Mucosa of descending colon (tissue), 3 donors: ENCODE data around the gene SREBF2. TPM values are rescaled to one million over a fixed set of nuclear protein-coding genes. Genes with fewer than 3 reads are reported as not detected.

Experiments used
- ATAC-seq: fragments of 200-7000 bp; cut with Tn5 transposase; one replicate; pipeline ENCODE4 v1.9.1; 2020; ENCODE audit warnings: mild to moderate bottlenecking, moderate library complexity
- DNase-seq, 3 donors: peaks; one replicate each; pipeline ENCODE4 v3.0.0-alpha.2; 2020
- H3K36me3 ChIP-seq: fragments of 200-600 bp; one replicate; pipeline ENCODE4 v1.8.0; 2021; ENCODE audit warnings: low read depth, mild to moderate bottlenecking
- H3K4me1 ChIP-seq: fragments of 200-600 bp; one replicate; pipeline ENCODE4 v1.8.0; 2021; ENCODE audit warnings: low read depth, mild to moderate bottlenecking
- H3K4me3 ChIP-seq: fragments of 200-600 bp; one replicate; pipeline ENCODE4 v1.8.0; 2021; ENCODE audit warnings: mild to moderate bottlenecking
- H3K9me3 ChIP-seq: fragments of 200-600 bp; one replicate; pipeline ENCODE4 v1.8.0; 2021; ENCODE audit warnings: mild to moderate bottlenecking
- CTCF ChIP-seq: fragments of 200-600 bp; IDR thresholded peaks from one replicate; pipeline ENCODE4 v1.8.0; 2022; ENCODE audit warnings: antibody characterized with exemption, mild to moderate bottlenecking
- intact Hi-C, 2 donors: fragments of 100-400 bp; cut with DNase I in 1 of 2; cut with micrococcal nuclease in 1 of 2; formaldehyde crosslinking; loops; one replicate each; pipeline versions ENCODE4 v1.11.0 to v1.11.1; 2022; cut with DNase I, micrococcal nuclease
- total RNA-seq, 3 donors: library from RNA; stranded (reverse); fragmentation: NEBNext Ultra II Directional in 2 of 3; extraction: Animal tissue kit (Norgen Biotek cat#: 25700) in 2 of 3; gene quantifications; one replicate each; pipeline versions ENCODE4 v1.2.1 to v1.2.4, GENCODE V29; 2021 to 2023
- donor health status: DM: no; HTN: no; CAD: no; lungs with moderate emphysema.
- donor health status: DM: no; HTN: no; CAD: no.
- donor health status: DM: no; HTN: yes; CAD: no.

SREBF2 gene
- total RNA-seq, 3 donors from 2014 or later: 139 to 254 (median 169) TPM

DNA sequence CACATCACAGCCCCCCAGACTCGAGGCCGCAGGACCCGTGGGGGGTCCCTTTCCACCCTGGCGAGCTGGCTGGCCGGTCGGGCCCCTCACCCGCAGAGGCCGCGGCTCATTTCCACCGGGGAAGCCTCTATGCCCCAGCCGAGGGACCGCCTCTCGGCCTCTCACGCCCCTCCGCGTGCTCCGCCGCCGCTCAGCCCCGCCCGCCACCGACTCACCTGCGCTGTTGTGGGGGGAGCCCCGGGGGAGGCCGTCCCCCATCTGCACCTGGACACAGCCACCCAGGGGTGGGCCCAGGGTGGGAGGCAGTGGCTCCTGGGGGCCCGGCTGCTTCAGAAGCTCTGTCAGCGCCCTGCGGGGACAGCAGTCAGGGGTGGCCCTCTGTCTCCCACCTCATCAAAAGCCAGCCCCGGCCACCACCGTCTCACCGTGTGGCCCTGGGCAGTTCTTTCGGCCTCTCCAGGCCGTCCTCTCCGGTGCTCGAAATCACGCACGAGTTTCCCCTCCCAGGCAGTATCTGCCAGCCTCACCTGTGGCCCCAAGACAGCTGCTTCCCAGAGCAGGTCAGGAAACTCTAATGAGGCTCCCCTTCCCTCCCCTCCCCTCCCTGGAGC, 78.2 kb downstream of the SREBF2 start:
- peaks cover 29% of the 10 kb centered on the region for H3K4me1 ChIP-seq
- no peaks in the 10 kb centered on the region for H3K9me3 ChIP-seq
- H3K36me3 ChIP-seq: no peaks in the 10 kb centered on the region
- no peak for TF ChIP-seq CTCF
- intact Hi-C loops: no loop called here
- no peak overlapping the region for H3K4me3 ChIP-seq
- DNase-seq (no peak), ATAC-seq (no peak)

GRCh38 chr22:41912338-41913039, 79.6 kb downstream of the SREBF2 start:
- TF ChIP-seq CTCF: no peak
- no peak for DNase-seq
- no peak for ATAC-seq
- intact Hi-C loops: no loop called here
- H3K9me3 ChIP-seq: no peaks in the 10 kb centered on the region
- H3K36me3 ChIP-seq: no peaks in the 10 kb centered on the region
- H3K4me3 ChIP-seq: no peak overlapping the region
- peaks cover 29% of the 10 kb centered on the region for H3K4me1 ChIP-seq

- Histone ChIP-seq H3K4me3 (no peak overlapping the region), H3K4me1 (peaks cover 30% of the 10 kb centered on the region), H3K9me3 (no peaks in the 10 kb centered on the region), H3K36me3 (no peaks in the 10 kb centered on the region)
- no peak for DNase-seq
- no peak for ATAC-seq
- intact Hi-C loops: no loop called here
- no peak for TF ChIP-seq CTCF
Observed at GRCh38 chr22:41913040-41913719, 80.3 kb downstream of the SREBF2 start.

- no peaks in the 10 kb centered on the region for H3K36me3 ChIP-seq
- ATAC-seq (no peak), DNase-seq (no peak)
- peaks cover 37% of the 10 kb centered on the region for H3K4me1 ChIP-seq
- H3K4me3 ChIP-seq: no peak overlapping the region
- H3K9me3 ChIP-seq: no peaks in the 10 kb centered on the region
- TF ChIP-seq CTCF: no peak
- intact Hi-C loops: no loop called here
Observed at GRCh38 chr22:41913842-41914534, 81.1 kb downstream of the SREBF2 start.

DNA sequence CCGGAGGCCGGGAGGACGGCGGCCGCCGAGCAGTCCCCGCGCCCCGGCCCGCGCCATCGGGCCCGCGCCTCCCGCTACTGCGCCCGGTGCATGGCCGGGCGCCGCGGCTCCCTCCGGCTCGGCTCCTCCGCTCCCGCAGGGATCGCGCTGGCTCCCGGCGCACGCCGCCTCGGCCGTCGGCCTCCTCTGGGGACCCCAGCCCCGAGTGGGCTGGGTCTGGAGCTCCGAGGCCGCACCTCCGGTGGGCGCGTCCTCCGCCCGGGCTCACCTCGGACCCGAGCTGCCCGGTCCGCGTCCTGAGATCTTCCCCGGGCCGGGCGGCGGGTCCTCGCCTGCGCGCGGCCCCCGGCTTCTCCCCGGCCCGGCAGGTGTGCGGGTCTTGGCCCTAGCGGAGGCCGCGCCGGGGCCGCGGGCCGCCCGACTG, 81.7 kb downstream of the SREBF2 start:
- no peaks in the 10 kb centered on the region for H3K36me3 ChIP-seq
- H3K4me3 ChIP-seq: no peak overlapping the region
- no peaks in the 10 kb centered on the region for H3K9me3 ChIP-seq
- DNase-seq (no peak), ATAC-seq (peak; percentile 5)
- intact Hi-C loops: no loop called here
- TF ChIP-seq CTCF: no peak
- H3K4me1 ChIP-seq: peaks cover 40% of the 10 kb centered on the region
